Neural progenitor cell (in vitro differentiated cells): ENCODE results near the gene ABCC6.
"Not testable (repeated sequence)": the region's sequence is repeated elsewhere in the genome, so short reads cannot be mapped to it uniquely, and the experiment has no call there.

ENCODE experiments used
- CTCF ChIP-seq: fragments of 200-600 bp; sonication (generic); IDR thresholded peaks from 2 replicates; pipeline ENCODE4 v1.5.1; 2017; ENCODE audit warnings: antibody characterized with exemption, mild to moderate bottlenecking
- EZH2phosphoT487 ChIP-seq: fragments of 200-600 bp; sonication (generic); IDR thresholded peaks from 2 replicates; pipeline ENCODE4 v1.6.1; 2017; ENCODE audit warnings: antibody characterized with exemption

- not testable (repeated sequence) for TF ChIP-seq CTCF, EZH2phosphoT487
These were observed 35.5 kb upstream of the ABCC6 start for GRCh38 chr16:16258822-16259221.
